Measurements from ENCODE around the gene TSPAN6.

- peak in 2 of 5 experiments; percentile 7 to 9 for TF ChIP-seq CTCF (IDR thresholded peaks at IDR 0.05 in 4 of 5, conservative IDR thresholded peaks at IDR 0.05 in 1 of 5)
- TF ChIP-seq POLR2A (IDR thresholded peaks at IDR 0.05) = no peak
Observed at GRCh38 chrX:100615005-100615404, 21.6 kb downstream of the TSPAN6 start.

All from gastrocnemius medialis (tissue), 4 donors.